Neural progenitor cell (in vitro differentiated cells): Measurements from ENCODE around the gene LRP1-AS. TPM values are rescaled to one million over a fixed set of nuclear protein-coding genes. Genes with fewer than 3 reads are reported as not detected.

Source experiments
- DNase-seq: peaks from one replicate; pipeline ENCODE4 v3.0.0-alpha.2; 2016; ENCODE audit warnings: low spot score
- H2AFZ ChIP-seq: fragments of 200-600 bp; sonication (generic); replicated peaks from 2 replicates; pipeline ENCODE4 v1.6.1; 2016; ENCODE audit warnings: antibody characterized with exemption
- H3F3A ChIP-seq: fragments of 200-600 bp; sonication (generic); 2 replicates; pipeline ENCODE4 v1.6.1; 2016; ENCODE audit warnings: antibody characterized with exemption, low read depth
- H3K27ac ChIP-seq: fragments of 200-600 bp; sonication (generic); 2 replicates; pipeline ENCODE4 v1.5.1; 2016; ENCODE audit warnings: mild to moderate bottlenecking
- H3K27me3 ChIP-seq: fragments of 200-600 bp; sonication (generic); 2 replicates; pipeline ENCODE4 v1.6.1; 2016; ENCODE audit warnings: mild to moderate bottlenecking, moderate library complexity
- H3K36me3 ChIP-seq: fragments of 200-600 bp; sonication (generic); 2 replicates; pipeline ENCODE4 v1.5.1; 2016
- H3K4me1 ChIP-seq: fragments of 200-600 bp; sonication (generic); 2 replicates; pipeline ENCODE4 v1.6.1; 2016; ENCODE audit warnings: mixed run types
- H3K4me2 ChIP-seq: fragments of 200-600 bp; sonication (generic); 2 replicates; pipeline ENCODE4 v1.6.1; 2016
- H3K4me3 ChIP-seq: fragments of 200-600 bp; sonication (generic); 2 replicates; pipeline ENCODE4 v1.5.1; 2016
- H3K79me2 ChIP-seq: fragments of 200-600 bp; sonication (generic); 2 replicates; pipeline ENCODE4 v1.6.1; 2016; ENCODE audit warnings: low read depth
- H3K9ac ChIP-seq: fragments of 200-600 bp; sonication (generic); 2 replicates; pipeline ENCODE4 v1.6.1; 2016
- H3K9me3 ChIP-seq: fragments of 200-600 bp; sonication (generic); 2 replicates; pipeline ENCODE4 v1.5.1; 2016; ENCODE audit warnings: low read depth
- H4K20me1 ChIP-seq: fragments of 200-600 bp; sonication (generic); 2 replicates; pipeline ENCODE4 v1.6.1; 2016; ENCODE audit warnings: low read depth
- H3K27ac Mint-ChIP-seq: 3 replicates; pipeline ENCODE4 v1.8.0; 2021; ENCODE audit warnings: mixed read lengths
- H3K27me3 Mint-ChIP-seq: 2 replicates; pipeline ENCODE4 v1.8.0; 2022; ENCODE audit warnings: low read depth, mild to moderate bottlenecking, inconsistent platforms, moderate library complexity, mixed read lengths; ENCODE audit not compliant: insufficient read depth
- H3K36me3 Mint-ChIP-seq: 3 replicates; pipeline ENCODE4 v1.8.0; 2021; ENCODE audit warnings: mixed read lengths
- H3K4me1 Mint-ChIP-seq: 3 replicates; pipeline ENCODE4 v1.8.0; 2021; ENCODE audit warnings: mixed read lengths
- H3K4me3 Mint-ChIP-seq: 3 replicates; pipeline ENCODE4 v1.8.0; 2021; ENCODE audit warnings: mild to moderate bottlenecking, moderate library complexity, mixed read lengths
- H3K9me3 Mint-ChIP-seq: 3 replicates; pipeline ENCODE4 v1.8.0; 2020; ENCODE audit warnings: mixed read lengths
- EZH2 ChIP-seq: fragments of 200-600 bp; sonication (generic); IDR thresholded peaks from 2 replicates; pipeline ENCODE4 v1.6.1; 2017; ENCODE audit warnings: antibody characterized with exemption, mild to moderate bottlenecking, moderate library complexity
- EZH2phosphoT487 ChIP-seq: fragments of 200-600 bp; sonication (generic); IDR thresholded peaks from 2 replicates; pipeline ENCODE4 v1.6.1; 2017; ENCODE audit warnings: antibody characterized with exemption
- total RNA-seq: library from RNA; depleted of rRNA; stranded (reverse); fragments of >200 nt; gene quantifications from 2 replicates; pipeline ENCODE4 v1.2.3, GENCODE V29; 2015; ENCODE audit warnings: low replicate concordance
- TF ChIP-seq, protein P1 (sequence below): fragments of 200-600 bp; sonication (generic); IDR thresholded peaks from 2 replicates; pipeline ENCODE4 v1.5.1; 2017; ENCODE audit warnings: antibody characterized with exemption, mild to moderate bottlenecking

LRP1-AS gene
- total RNA-seq, 1 donor from 2014 or later, result not detected

DNA sequence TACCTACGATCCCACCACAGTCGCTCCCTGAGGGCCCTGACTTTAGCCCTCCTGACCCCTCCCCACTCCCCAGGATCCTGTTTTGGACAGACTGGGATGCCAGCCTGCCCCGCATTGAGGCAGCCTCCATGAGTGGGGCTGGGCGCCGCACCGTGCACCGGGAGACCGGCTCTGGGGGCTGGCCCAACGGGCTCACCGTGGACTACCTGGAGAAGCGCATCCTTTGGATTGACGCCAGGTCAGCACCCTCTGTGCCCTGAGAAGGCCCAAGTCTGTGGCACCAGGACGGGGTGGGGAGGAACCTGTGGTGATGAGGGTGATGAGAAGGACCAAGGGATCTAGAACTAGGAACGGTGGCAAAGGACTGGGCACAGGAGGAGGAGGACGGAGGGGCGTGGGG, 29.9 kb upstream of the LRP1-AS start:
- H3K27ac Mint-ChIP-seq, result no peak overlapping the region
- no peak overlapping the region for H3K27ac ChIP-seq
- H4K20me1 ChIP-seq, result peaks cover 3% of the 10 kb centered on the region
- H3K9ac ChIP-seq, result no peak overlapping the region
- H3K36me3 Mint-ChIP-seq, result peaks cover 30% of the 10 kb centered on the region
- no peak overlapping the region for H3K4me3 ChIP-seq
- H3K9me3 ChIP-seq, result no peaks in the 10 kb centered on the region
- H3K27me3 ChIP-seq, result no peaks in the 10 kb centered on the region
- H3K4me2 ChIP-seq, result no peak overlapping the region
- H3K27me3 Mint-ChIP-seq, result peaks cover 6% of the 10 kb centered on the region
- no peaks in the 10 kb centered on the region for H3K4me1 ChIP-seq
- peaks cover 7% of the 10 kb centered on the region for H3F3A ChIP-seq
- H3K4me3 Mint-ChIP-seq, result no peak overlapping the region
- H2AFZ ChIP-seq, result no peak overlapping the region
- peaks cover 3% of the 10 kb centered on the region for H3K4me1 Mint-ChIP-seq
- no peak for TF ChIP-seq EZH2
- TF ChIP-seq, protein P1, sequence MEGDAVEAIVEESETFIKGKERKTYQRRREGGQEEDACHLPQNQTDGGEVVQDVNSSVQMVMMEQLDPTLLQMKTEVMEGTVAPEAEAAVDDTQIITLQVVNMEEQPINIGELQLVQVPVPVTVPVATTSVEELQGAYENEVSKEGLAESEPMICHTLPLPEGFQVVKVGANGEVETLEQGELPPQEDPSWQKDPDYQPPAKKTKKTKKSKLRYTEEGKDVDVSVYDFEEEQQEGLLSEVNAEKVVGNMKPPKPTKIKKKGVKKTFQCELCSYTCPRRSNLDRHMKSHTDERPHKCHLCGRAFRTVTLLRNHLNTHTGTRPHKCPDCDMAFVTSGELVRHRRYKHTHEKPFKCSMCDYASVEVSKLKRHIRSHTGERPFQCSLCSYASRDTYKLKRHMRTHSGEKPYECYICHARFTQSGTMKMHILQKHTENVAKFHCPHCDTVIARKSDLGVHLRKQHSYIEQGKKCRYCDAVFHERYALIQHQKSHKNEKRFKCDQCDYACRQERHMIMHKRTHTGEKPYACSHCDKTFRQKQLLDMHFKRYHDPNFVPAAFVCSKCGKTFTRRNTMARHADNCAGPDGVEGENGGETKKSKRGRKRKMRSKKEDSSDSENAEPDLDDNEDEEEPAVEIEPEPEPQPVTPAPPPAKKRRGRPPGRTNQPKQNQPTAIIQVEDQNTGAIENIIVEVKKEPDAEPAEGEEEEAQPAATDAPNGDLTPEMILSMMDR, result no peak
- TF ChIP-seq EZH2phosphoT487, result no peak
- H3K36me3 ChIP-seq, result no peaks in the 10 kb centered on the region
- no peaks in the 10 kb centered on the region for H3K79me2 ChIP-seq
- H3K9me3 Mint-ChIP-seq, result no peaks in the 10 kb centered on the region
- no peak for DNase-seq

DNA sequence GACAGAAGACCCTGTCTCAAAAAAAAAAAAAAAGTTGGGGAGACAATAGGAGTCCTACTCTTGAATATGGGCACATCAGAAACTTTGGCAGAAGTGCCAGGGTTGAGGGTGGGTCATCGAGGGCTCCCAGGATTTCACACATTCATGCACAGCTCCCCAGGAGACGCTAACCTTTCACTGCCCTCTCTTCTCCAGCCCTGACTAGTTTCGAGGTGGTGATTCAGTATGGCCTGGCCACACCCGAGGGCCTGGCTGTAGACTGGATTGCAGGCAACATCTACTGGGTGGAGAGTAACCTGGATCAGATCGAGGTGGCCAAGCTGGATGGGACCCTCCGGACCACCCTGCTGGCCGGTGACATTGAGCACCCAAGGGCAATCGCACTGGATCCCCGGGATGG, 29.4 kb upstream of the LRP1-AS start:
- Mint-ChIP-seq H3K4me1 (peaks cover 4% of the 10 kb centered on the region), H3K27me3 (peaks cover 8% of the 10 kb centered on the region), H3K36me3 (peaks cover 30% of the 10 kb centered on the region), H3K27ac (no peak overlapping the region), H3K4me3 (no peak overlapping the region), H3K9me3 (no peaks in the 10 kb centered on the region)
- H3K27me3 ChIP-seq, result no peaks in the 10 kb centered on the region
- H2AFZ ChIP-seq, result no peak overlapping the region
- no peak overlapping the region for H3K4me3 ChIP-seq
- no peaks in the 10 kb centered on the region for H3K36me3 ChIP-seq
- no peak overlapping the region for H3K27ac ChIP-seq
- no peaks in the 10 kb centered on the region for H3K9me3 ChIP-seq
- peaks cover 3% of the 10 kb centered on the region for H4K20me1 ChIP-seq
- no peak for TF ChIP-seq EZH2
- TF ChIP-seq, protein P1, result no peak
- no peak for TF ChIP-seq EZH2phosphoT487
- DNase-seq, result no peak
- no peaks in the 10 kb centered on the region for H3K4me1 ChIP-seq
- no peak overlapping the region for H3K9ac ChIP-seq
- H3K4me2 ChIP-seq, result no peak overlapping the region
- no peaks in the 10 kb centered on the region for H3K79me2 ChIP-seq
- peaks cover 2% of the 10 kb centered on the region for H3F3A ChIP-seq

DNA sequence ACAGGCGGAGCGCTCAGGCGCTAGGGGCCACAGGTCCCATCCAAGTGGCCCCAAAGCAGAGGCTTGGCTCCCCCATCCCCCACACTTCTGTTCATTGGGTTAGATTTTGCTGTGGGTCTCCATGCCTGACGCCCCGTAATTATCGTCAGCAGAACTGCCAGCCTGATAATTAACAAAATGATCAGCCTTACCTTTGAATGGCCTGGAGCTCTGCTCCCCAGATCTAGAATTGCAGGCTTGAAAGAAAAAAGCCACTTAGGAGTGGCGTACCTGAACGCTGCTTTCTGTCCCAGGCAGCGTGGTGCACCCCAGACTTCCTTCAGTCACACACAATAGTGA, 28.7 kb upstream of the LRP1-AS start:
- Mint-ChIP-seq H3K36me3 (peaks cover 27% of the 10 kb centered on the region), H3K4me1 (peaks cover 8% of the 10 kb centered on the region), H3K27ac (no peak overlapping the region), H3K9me3 (no peaks in the 10 kb centered on the region), H3K4me3 (no peak overlapping the region), H3K27me3 (peaks cover 7% of the 10 kb centered on the region)
- no peak overlapping the region for H3K4me3 ChIP-seq
- H3K9ac ChIP-seq, result no peak overlapping the region
- DNase-seq, result no peak
- no peaks in the 10 kb centered on the region for H3K4me1 ChIP-seq
- H3F3A ChIP-seq, result no peaks in the 10 kb centered on the region
- H3K36me3 ChIP-seq, result no peaks in the 10 kb centered on the region
- no peak overlapping the region for H3K27ac ChIP-seq
- H3K79me2 ChIP-seq, result no peaks in the 10 kb centered on the region
- no peak overlapping the region for H3K4me2 ChIP-seq
- no peak overlapping the region for H2AFZ ChIP-seq
- H3K9me3 ChIP-seq, result no peaks in the 10 kb centered on the region
- no peak for TF ChIP-seq EZH2
- no peak for TF ChIP-seq EZH2phosphoT487
- TF ChIP-seq, protein P1, result no peak
- H4K20me1 ChIP-seq, result peaks cover 3% of the 10 kb centered on the region
- no peaks in the 10 kb centered on the region for H3K27me3 ChIP-seq
